Heart left ventricle (tissue), 16 donors: ENCODE results near the gene DAD1. TPM values are rescaled to one million over a fixed set of nuclear protein-coding genes. Genes with fewer than 3 reads are reported as not detected.

ENCODE experiments used
- ATAC-seq, 4 donors: fragments of 200-7000 bp; cut with Tn5 transposase; one replicate each; pipeline ENCODE4 v1.9.1; 2020 to 2022; ENCODE audit warnings: moderate library complexity in 4 of 4, mild to moderate bottlenecking in 3 of 4, moderate number of reproducible peaks in 1 of 4
- DNase-seq, 5 donors: peaks; one replicate each; pipeline ENCODE4 v3.0.0-alpha.2; 2020
- H3K27ac ChIP-seq, 12 donors: fragments of 200-600 bp; sonication (generic) in 4 of 12; one replicate each; pipeline versions ENCODE4 v1.5.0 to v1.8.0; 2016 to 2022; ENCODE audit warnings: mild to moderate bottlenecking in 2 of 12
- H3K27me3 ChIP-seq, 9 donors: fragments of 200-600 bp; sonication (generic) in 2 of 9; one replicate each; pipeline versions ENCODE4 v1.5.1 to v1.8.0; 2016 to 2022; ENCODE audit warnings: mild to moderate bottlenecking in 3 of 9
- H3K36me3 ChIP-seq, 9 donors: fragments of 200-600 bp; sonication (generic) in 2 of 9; one replicate each; pipeline versions ENCODE4 v1.5.0 to v1.8.0; 2018 to 2022; ENCODE audit warnings: mild to moderate bottlenecking in 2 of 9
- H3K4me1 ChIP-seq, 12 donors: fragments of 200-600 bp; sonication (generic) in 4 of 12; one replicate each; pipeline versions ENCODE4 v1.5.0 to v1.8.0; 2016 to 2022; ENCODE audit warnings: mild to moderate bottlenecking in 3 of 12
- H3K4me3 ChIP-seq, 12 donors: fragments of 200-600 bp; sonication (generic) in 4 of 12; one replicate each; pipeline versions ENCODE4 v1.5.0 to v1.8.0; 2017 to 2022; ENCODE audit warnings: mild to moderate bottlenecking in 9 of 12, moderate library complexity in 4 of 12
- H3K9me3 ChIP-seq, 12 donors: fragments of 200-600 bp; sonication (generic) in 4 of 12; one replicate each; pipeline versions ENCODE4 v1.5.0 to v1.8.0; 2016 to 2022; ENCODE audit warnings: mild to moderate bottlenecking in 1 of 12
- CTCF ChIP-seq, 12 donors: fragments of 200-600 bp; sonication (generic) in 4 of 12; IDR thresholded peaks; one replicate each; pipeline versions ENCODE4 v1.5.0 to v1.8.0; 2018 to 2022; ENCODE audit warnings: antibody characterized with exemption in 12 of 12, mild to moderate bottlenecking in 5 of 12
- POLR2A ChIP-seq, 2 donors: fragments of 450-650 bp; IDR thresholded peaks; one replicate each; pipeline ENCODE4 v1.6.1; 2017; ENCODE audit warnings: antibody characterized with exemption in 2 of 2, mild to moderate bottlenecking in 2 of 2, moderate library complexity in 2 of 2
- WGBS, 4 donors: extraction: QIAGEN DNeasy Blood & Tissue Kit in 2 of 4; methylation state at CpG; one replicate each; pipeline versions ENCODE4 v1.1.5 to v1.1.7; 2013 to 2018; 5-methylcytosine and 5-hydroxymethylcytosine counted together
- intact Hi-C, 10 donors: fragments of 100-400 bp; cut with DNase I; formaldehyde crosslinking; loops; one replicate each; pipeline versions ENCODE4 v1.11.1 to v1.14.2; 2022
- polyA plus RNA-seq, 2 donors: library from polyadenylated mRNA; stranded (reverse); fragments of 200-250 nt; gene quantifications; one replicate each; pipeline ENCODE4 v1.2.3, GENCODE V29; 2013
- total RNA-seq, 9 donors: library from RNA; depleted of rRNA in 2 of 9; stranded (reverse); fragments of >200 nt in 2 of 9; fragmentation: NEBNext Ultra II Directional in 3 of 9; extraction: Animal tissue kit (Norgen Biotek cat#: 25700) in 3 of 9; gene quantifications; one replicate each; pipeline versions ENCODE4 v1.1.0 to v1.2.4, GENCODE V29; 2016 to 2023
- donor health status: ischemic (EF 13 %, LVEDD 7.1; RV severe dilation, severe dysfunction).
- donor health status: healthy with polysubstance abuse.
- donor health status: DM: no; HTN: yes; CAD: no.
- donor health status: DM: no; HTN: no; CAD: no.
- donor health status: ischemic (EF 25% LVEDD 6.9; RV normal size, moderate dysfunction).
- donor health status: ischemic (EF 25% LVEDD 5.7; RV mildly dilated, moderate dysfunction).
- donor health status: healthy.
- donor health status: DM: yes; HTN: yes; CAD: no.
- donor health status: ischemic (EF 35%, LVEDD 5.7; RV mildly dilated, moderate dysfunction).
- donor health status: nonischemic (EF 11% LVEDD 7.7; RV severe dilation, severe dysfunction).
- donor health status: DM: yes; HTN: yes; CAD: no.
- donor health status: PGD.
- donor health status: ischemic (EF 29% LVEDD 5.4; RV normal size, mild dysfunction).
- donor health status: nonischemic (EF 23%, LVEDD 6.1; RV moderate dilation, normal function).

Gene DAD1
- total and polyA plus RNA-seq, 11 donors = 108 to 402 (median 147) TPM

- TF ChIP-seq POLR2A (IDR thresholded peaks at IDR 0.05) (no peak), CTCF (IDR thresholded peaks at IDR 0.05) (no peak)
- Histone ChIP-seq H3K4me3 (peak overlapping the region in 1 of 12 donors; percentile 19), H3K27me3 (no peaks in the 10 kb centered on the region), H3K4me1 (peaks cover 0 to 34% (median 5%) of the 10 kb centered on the region in 12 donors), H3K36me3 (no peaks in the 10 kb centered on the region), H3K27ac (peak overlapping the region in 1 of 12 donors; percentile 87), H3K9me3 (no peaks in the 10 kb centered on the region)
- ATAC-seq (no peak), DNase-seq (no peak)
- WGBS, 4 donors = 81 to 88% (median 88%) methylated on average over 1 of the region's 1 CpG
- intact Hi-C loops = loop anchor here in 1 of 10 donors (10.0 kb wide), 1 partner anchor 55 kb away; no protein-coding TSS in a partner anchor
Measured at GRCh38 chr14:22530127-22530526, 58.9 kb downstream of the DAD1 start.

GRCh38 chr14:22526744-22527143 lies 62.3 kb downstream of the DAD1 start:
- intact Hi-C loops = no loop called here
- H3K4me1 ChIP-seq = peaks cover 0 to 17% (median 0%) of the 10 kb centered on the region in 12 donors
- H3K27me3 ChIP-seq = no peaks in the 10 kb centered on the region
- no peak for TF ChIP-seq POLR2A (IDR thresholded peaks at IDR 0.05)
- TF ChIP-seq CTCF (IDR thresholded peaks at IDR 0.05) = no peak
- WGBS, 4 donors = 94 to 100% (median 98%) methylated on average over 1 of the region's 1 CpG
- ATAC-seq (no peak), DNase-seq (no peak)
- H3K9me3 ChIP-seq = no peaks in the 10 kb centered on the region
- peak overlapping the region in 1 of 12 donors; percentile 54 for H3K27ac ChIP-seq
- H3K4me3 ChIP-seq = peak overlapping the region in 1 of 12 donors; percentile 21
- no peaks in the 10 kb centered on the region for H3K36me3 ChIP-seq

- H3K4me1 ChIP-seq = peaks cover 0 to 22% (median 0%) of the 10 kb centered on the region in 12 donors
- peak overlapping the region in 1 of 12 donors; percentile 54 for H3K27ac ChIP-seq
- intact Hi-C loops = no loop called here
- no peaks in the 10 kb centered on the region for H3K36me3 ChIP-seq
- no peak for DNase-seq
- TF ChIP-seq POLR2A (IDR thresholded peaks at IDR 0.05) = no peak
- no peak for TF ChIP-seq CTCF (IDR thresholded peaks at IDR 0.05)
- H3K9me3 ChIP-seq = no peaks in the 10 kb centered on the region
- peak overlapping the region in 1 of 12 donors; percentile 28 for H3K4me3 ChIP-seq
- 91 to 99% (median 95%) methylated on average over 5 of the region's 5 CpGs for WGBS, 4 donors
- no peaks in the 10 kb centered on the region for H3K27me3 ChIP-seq
- no peak for ATAC-seq
Measured at GRCh38 chr14:22526218-22526617, 62.8 kb downstream of the DAD1 start.

- DNase-seq (no peak), ATAC-seq (no peak)
- Histone ChIP-seq H3K27me3 (no peaks in the 10 kb centered on the region), H3K36me3 (no peaks in the 10 kb centered on the region), H3K4me3 (peak overlapping the region in 1 of 12 donors; percentile 28), H3K9me3 (no peaks in the 10 kb centered on the region), H3K27ac (peak overlapping the region in 1 of 12 donors; percentile 54), H3K4me1 (peaks cover 0 to 31% (median under 1%) of the 10 kb centered on the region in 12 donors)
- intact Hi-C loops = no loop called here
- no peak for TF ChIP-seq CTCF (IDR thresholded peaks at IDR 0.05)
Measured at GRCh38 chr14:22524784-22525161, 64.3 kb downstream of the DAD1 start.
